Keratinocyte (primary cell): ENCODE results near the gene AKT1S1. TPM values are rescaled to one million over a fixed set of nuclear protein-coding genes. Genes with fewer than 3 reads are reported as not detected.

ENCODE experiments used
- DNase-seq: peaks from one replicate; pipeline ENCODE4 v3.0.0-alpha.2; 2011; ENCODE audit warnings: low read depth, missing footprints, low spot score
- FAIRE-seq: peaks from 2 replicates; lab custom pipeline; 2011; peaks lifted over from hg19 to GRCh38; lab: Jason Lieb, UNC
- H2AFZ ChIP-seq: 2 replicates; pipeline ENCODE4 v1.6.0; 2012; ENCODE audit warnings: low read length, control low read depth, inconsistent platforms; ENCODE audit not compliant: control insufficient read depth
- H3K27ac ChIP-seq: 2 replicates; pipeline ENCODE4 v1.5.1; 2011; ENCODE audit warnings: low read length; ENCODE audit not compliant: control insufficient read depth, insufficient read depth
- H3K27me3 ChIP-seq: 3 replicates; pipeline ENCODE4 v1.6.0; 2011; ENCODE audit warnings: low read length; ENCODE audit not compliant: control insufficient read depth, insufficient read depth; ENCODE audit errors: extremely low read depth
- H3K36me3 ChIP-seq, 2 experiments: 2 replicates in 1 of 2; 3 replicates in 1 of 2; pipeline ENCODE4 v1.5.1; 2011; ENCODE audit warnings: low read length in 2 of 2, mild to moderate bottlenecking in 1 of 2; ENCODE audit not compliant: control insufficient read depth in 2 of 2, insufficient read depth in 2 of 2; ENCODE audit errors: extremely low read depth in 1 of 2
- H3K4me1 ChIP-seq: 3 replicates; pipeline ENCODE4 v1.5.1; 2011; ENCODE audit warnings: low read length; ENCODE audit not compliant: control insufficient read depth, insufficient read depth; ENCODE audit errors: extremely low read depth
- H3K4me2 ChIP-seq: 3 replicates; pipeline ENCODE4 v1.6.0; 2011; ENCODE audit warnings: low read depth, low read length; ENCODE audit not compliant: control insufficient read depth, insufficient read depth; ENCODE audit errors: extremely low read depth
- H3K4me3 ChIP-seq, 3 experiments: fragments of 200-600 bp in 1 of 3; sonication (generic) in 1 of 3; 2 replicates in 2 of 3; 3 replicates in 1 of 3; pipeline ENCODE4 v1.5.1; 2011 to 2016; ENCODE audit warnings: low read length in 3 of 3, mild to moderate bottlenecking in 3 of 3, control low read depth in 2 of 3, inconsistent platforms in 1 of 3, low read depth in 1 of 3, mixed read lengths in 1 of 3, mixed run types in 1 of 3, moderate library complexity in 1 of 3; ENCODE audit not compliant: control insufficient read depth in 2 of 3, insufficient read depth in 2 of 3; ENCODE audit errors: extremely low read depth in 1 of 3
- H3K79me2 ChIP-seq: 2 replicates; pipeline ENCODE4 v1.6.0; 2012; ENCODE audit warnings: low read length; ENCODE audit not compliant: control insufficient read depth, insufficient read depth
- H3K9ac ChIP-seq: 3 replicates; pipeline ENCODE4 v1.6.0; 2011; ENCODE audit warnings: low read length; ENCODE audit not compliant: control insufficient read depth, insufficient read depth; ENCODE audit errors: extremely low read depth
- H3K9me1 ChIP-seq: 3 replicates; pipeline ENCODE4 v1.6.0; 2011; ENCODE audit warnings: low read length; ENCODE audit not compliant: control insufficient read depth, insufficient read depth; ENCODE audit errors: extremely low read depth
- H3K9me3 ChIP-seq: 2 replicates; pipeline ENCODE4 v1.5.1; 2012; ENCODE audit warnings: low read depth, low read length; ENCODE audit not compliant: control insufficient read depth
- H4K20me1 ChIP-seq: 3 replicates; pipeline ENCODE4 v1.6.0; 2011; ENCODE audit warnings: low read length; ENCODE audit not compliant: control insufficient read depth, insufficient read depth; ENCODE audit errors: extremely low read depth
- CTCF ChIP-seq, 3 experiments: IDR thresholded peaks in 1 of 3; conservative IDR thresholded peaks in 1 of 3; optimal IDR thresholded peaks in 1 of 3; 2 replicates in 2 of 3; 3 replicates in 1 of 3; pipeline versions ENCODE3 to v1.5.1; 2011; ENCODE audit warnings: low read length in 3 of 3, mild to moderate bottlenecking in 3 of 3, moderate library complexity in 2 of 3, control low read depth in 1 of 3, inconsistent platforms in 1 of 3; ENCODE audit not compliant: insufficient read depth in 2 of 3; ENCODE audit errors: extremely low read depth in 1 of 3
- EZH2 ChIP-seq: IDR thresholded peaks from one replicate; pipeline ENCODE4 v1.6.1; 2012; ENCODE audit warnings: inconsistent platforms, mild to moderate bottlenecking, low read length, moderate library complexity
- dilution Hi-C: fragments of 300-500 bp; cut with MboI; formaldehyde crosslinking; loops from one replicate; pipeline ENCODE4 v1.7.0; 2020; ENCODE audit warnings: low sequenced_read_pairs; ENCODE audit not compliant: extremely low pct_ligation_motif_present
- polyA plus RNA-seq, 5 experiments: library from polyadenylated mRNA; depleted of rRNA in 3 of 5; stranded (reverse) in 3 of 5; stranded (forward) in 1 of 5; unstranded in 1 of 5; fragments of >200 nt; gene quantifications; 1 replicate in 1 of 5; 2 replicates in 3 of 5; 3 replicates in 1 of 5; pipeline versions ENCODE4 v1.2.1 to v1.2.3, GENCODE V29; 2011 to 2012; ENCODE audit warnings: missing spikeins in 2 of 5, low read depth in 1 of 5, low replicate concordance in 1 of 5

The AKT1S1 gene
- polyA plus RNA-seq, 1 donor (not counting 4 experiments of a cell fraction or from before 2014, with no cell fraction given): 27.2 TPM

GRCh38 chr19:49840736-49841249 lies 36.4 kb downstream of the AKT1S1 start:
- no peak overlapping the region for H2AFZ ChIP-seq
- H3K4me2 ChIP-seq: no peak overlapping the region
- dilution Hi-C loops: no loop called here
- DNase-seq: no peak
- no peaks in the 10 kb centered on the region for H3K79me2 ChIP-seq
- no peaks in the 10 kb centered on the region for H3K9me3 ChIP-seq
- no peak overlapping the region for H3K27ac ChIP-seq
- no peak overlapping the region for H3K9ac ChIP-seq
- no peak for FAIRE-seq
- H3K4me1 ChIP-seq: no peaks in the 10 kb centered on the region
- TF ChIP-seq CTCF (optimal IDR thresholded peaks at IDR 0.05 in 1 of 3, IDR thresholded peaks at IDR 0.05 in 1 of 3, conservative IDR thresholded peaks at IDR 0.05 in 1 of 3; ENCODE audit: extremely low read depth in 1 of 3, insufficient read depth in 2 of 3, low read length in 3 of 3) (no peak), EZH2 (no peak)
- no peaks in the 10 kb centered on the region for H4K20me1 ChIP-seq
- peaks cover 11 to 17% of the 10 kb centered on the region in 2 experiments for H3K36me3 ChIP-seq
- no peaks in the 10 kb centered on the region for H3K9me1 ChIP-seq
- H3K27me3 ChIP-seq: no peaks in the 10 kb centered on the region
- no peak overlapping the region for H3K4me3 ChIP-seq

- H3K36me3 ChIP-seq: peaks cover 11 to 20% of the 10 kb centered on the region in 2 experiments
- H3K27me3 ChIP-seq: no peaks in the 10 kb centered on the region
- TF ChIP-seq EZH2 (no peak), CTCF (optimal IDR thresholded peaks at IDR 0.05 in 1 of 3, IDR thresholded peaks at IDR 0.05 in 1 of 3, conservative IDR thresholded peaks at IDR 0.05 in 1 of 3; ENCODE audit: extremely low read depth in 1 of 3, insufficient read depth in 2 of 3, low read length in 3 of 3) (no peak)
- H4K20me1 ChIP-seq: no peaks in the 10 kb centered on the region
- no peak overlapping the region for H3K27ac ChIP-seq
- H3K4me2 ChIP-seq: no peak overlapping the region
- H3K4me3 ChIP-seq: no peak overlapping the region
- H3K79me2 ChIP-seq: no peaks in the 10 kb centered on the region
- H2AFZ ChIP-seq: no peak overlapping the region
- no peak for FAIRE-seq
- no peak overlapping the region for H3K9ac ChIP-seq
- no peaks in the 10 kb centered on the region for H3K9me1 ChIP-seq
- H3K9me3 ChIP-seq: no peaks in the 10 kb centered on the region
- no peak for DNase-seq
- H3K4me1 ChIP-seq: no peaks in the 10 kb centered on the region
- dilution Hi-C loops: no loop called here
These were observed 36.8 kb downstream of the AKT1S1 start for GRCh38 chr19:49840321-49840720.
